Endometrium (tissue), 2 donors: ENCODE measurements around the gene VCX2.
"Not testable (repeated sequence)": the region's sequence is repeated elsewhere in the genome, so short reads cannot be mapped to it uniquely, and the experiment has no call there.

Source experiments
- FAIRE-seq: peaks from 2 replicates; lab custom pipeline; 2012; peaks lifted over from hg19 to GRCh38; lab: Jason Lieb, UNC
- donor health status: control.
- donor health status: control.

VCX2 gene

DNA sequence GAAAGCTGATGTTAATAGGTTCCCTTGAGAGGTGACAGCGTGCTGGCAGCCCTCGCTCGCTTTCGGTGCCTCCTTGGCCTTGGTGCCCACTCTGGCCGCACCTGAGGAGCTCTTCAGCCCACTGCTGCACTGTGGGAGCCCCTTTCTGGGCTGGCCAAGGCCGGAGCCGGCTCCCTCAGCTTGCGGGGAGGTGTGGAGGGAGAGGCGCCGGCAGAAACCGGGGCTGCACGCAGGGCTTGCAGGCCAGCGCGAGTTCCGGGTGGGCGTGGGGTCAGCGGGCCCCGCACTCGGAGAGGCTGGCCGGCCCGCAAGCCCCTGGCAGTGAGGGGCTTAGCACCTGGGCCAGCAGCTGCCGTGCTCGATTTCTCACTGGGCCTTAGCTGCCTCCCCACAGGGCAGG is 49.7 kb downstream of the VCX2 start:
- FAIRE-seq = not testable (repeated sequence)
